PC-9 (cell line): ENCODE results near the gene CHSY1. TPM values are rescaled to one million over a fixed set of nuclear protein-coding genes. Genes with fewer than 3 reads are reported as not detected.
A peak's percentile ranks its signal among the peaks of the same experiment; 100 is the strongest.
"Not testable (repeated sequence)": the region's sequence is repeated elsewhere in the genome, so short reads cannot be mapped to it uniquely, and the experiment has no call there.

Experiments used
- BruUV-seq: library from RNA; stranded (reverse); fragments of 400-500 nt; replicated peaks from 2 replicates; lab custom pipeline; 2021; lab: Mats Ljungman, UMichigan
- CTCF ChIA-PET: fragments of 300-600 bp; sonication (Branson Sonifier 250); formaldehyde crosslinking; loops from one replicate; lab custom pipeline; 2022; ENCODE audit warnings: antibody characterized with exemption; lab: Charles Lee
- POLR2A ChIA-PET: fragments of 300-600 bp; sonication (Branson Sonifier 250); formaldehyde crosslinking; loops from one replicate; lab custom pipeline; 2022; ENCODE audit warnings: antibody characterized with exemption; ENCODE audit not compliant: unreplicated experiment; lab: Charles Lee
- DNase-seq, 2 experiments: peaks; one replicate each; pipeline versions ENCODE4 v3.0.0 to v3.0.0-alpha.2; 2015 to 2022; ENCODE audit warnings: mixed read lengths in 1 of 2
- H2AFZ ChIP-seq: fragments of 200-600 bp; sonication (generic); 2 replicates; pipeline ENCODE4 v1.8.1; 2017; ENCODE audit warnings: antibody characterized with exemption
- H3F3A ChIP-seq: fragments of 200-600 bp; sonication (generic); 2 replicates; pipeline ENCODE4 v1.8.1; 2017; ENCODE audit warnings: antibody characterized with exemption, mild to moderate bottlenecking, low read depth; ENCODE audit not compliant: insufficient read depth
- H3K27ac ChIP-seq: fragments of 200-600 bp; sonication (generic); 2 replicates; pipeline ENCODE4 v1.6.1; 2016; ENCODE audit warnings: mixed run types
- H3K27me3 ChIP-seq: fragments of 200-600 bp; sonication (generic); 2 replicates; pipeline ENCODE4 v1.6.1; 2016; ENCODE audit warnings: low read depth, mixed run types; ENCODE audit not compliant: insufficient read depth
- H3K36me3 ChIP-seq: fragments of 200-600 bp; sonication (generic); 2 replicates; pipeline ENCODE4 v1.6.1; 2016; ENCODE audit warnings: low read depth, mixed run types
- H3K4me1 ChIP-seq: fragments of 200-600 bp; sonication (generic); replicated peaks from 2 replicates; pipeline ENCODE4 v1.6.1; 2016; ENCODE audit warnings: mixed run types; ENCODE audit not compliant: insufficient read depth
- H3K4me2 ChIP-seq: fragments of 200-600 bp; sonication (generic); 2 replicates; pipeline ENCODE4 v1.6.1; 2017; ENCODE audit warnings: mixed run types
- H3K4me3 ChIP-seq: fragments of 200-600 bp; sonication (generic); 2 replicates; pipeline ENCODE4 v1.6.1; 2016; ENCODE audit warnings: mixed run types
- H3K79me2 ChIP-seq: fragments of 200-600 bp; sonication (generic); 2 replicates; pipeline ENCODE4 v1.6.1; 2017; ENCODE audit warnings: low read depth, mixed run types
- H3K9me2 ChIP-seq: fragments of 200-600 bp; sonication (generic); 2 replicates; pipeline ENCODE4 v1.8.1; 2017; ENCODE audit warnings: mild to moderate bottlenecking; ENCODE audit not compliant: insufficient read depth
- H3K9me3 ChIP-seq: fragments of 200-600 bp; sonication (generic); 2 replicates; pipeline ENCODE4 v1.8.1; 2016; ENCODE audit warnings: low read depth; ENCODE audit not compliant: insufficient read depth
- H4K20me1 ChIP-seq: fragments of 200-600 bp; sonication (generic); 2 replicates; pipeline ENCODE4 v1.8.1; 2017; ENCODE audit not compliant: insufficient read depth
- EZH2 ChIP-seq: fragments of 200-600 bp; sonication (generic); IDR thresholded peaks from 2 replicates; pipeline ENCODE4 v1.8.0; 2017; ENCODE audit warnings: antibody characterized with exemption, low read depth
- intact Hi-C: fragments of 100-400 bp; cut with micrococcal nuclease; formaldehyde crosslinking; loops from one replicate; pipeline ENCODE4 v1.10.0; 2022; ENCODE audit not compliant: unreplicated experiment
- total RNA-seq: library from RNA; stranded (reverse); gene quantifications from 2 replicates; pipeline ENCODE4 v1.2.3, GENCODE V29; 2021
- TF ChIP-seq, protein P1 (sequence below): fragments of 200-600 bp; sonication (generic); conservative IDR thresholded peaks from 2 replicates; pipeline ENCODE4 v1.6.1; 2017; ENCODE audit warnings: mixed run types, antibody characterized with exemption, mild to moderate bottlenecking, moderate library complexity

CHSY1 gene
- total RNA-seq, 1 experiment from 2014 or later = 10.7 TPM

GRCh38 chr15:101128221-101129015 is 123.4 kb downstream of the CHSY1 start:
- Histone ChIP-seq H3K4me3 (no peak overlapping the region), H3K4me2 (no peak overlapping the region), H3F3A (no peaks in the 10 kb centered on the region), H2AFZ (no peak overlapping the region), H3K27ac (no peak overlapping the region), H3K9me3 (no peaks in the 10 kb centered on the region), H3K36me3 (no peaks in the 10 kb centered on the region), H4K20me1 (no peaks in the 10 kb centered on the region), H3K9me2 (no peaks in the 10 kb centered on the region), H3K27me3 (no peaks in the 10 kb centered on the region), H3K4me1 (no peaks in the 10 kb centered on the region), H3K79me2 (no peaks in the 10 kb centered on the region)
- intact Hi-C loops = no loop called here
- ChIA-PET POLR2A (no interaction called here), CTCF (no interaction called here)
- TF ChIP-seq EZH2 = no peak
- TF ChIP-seq, protein P1, sequence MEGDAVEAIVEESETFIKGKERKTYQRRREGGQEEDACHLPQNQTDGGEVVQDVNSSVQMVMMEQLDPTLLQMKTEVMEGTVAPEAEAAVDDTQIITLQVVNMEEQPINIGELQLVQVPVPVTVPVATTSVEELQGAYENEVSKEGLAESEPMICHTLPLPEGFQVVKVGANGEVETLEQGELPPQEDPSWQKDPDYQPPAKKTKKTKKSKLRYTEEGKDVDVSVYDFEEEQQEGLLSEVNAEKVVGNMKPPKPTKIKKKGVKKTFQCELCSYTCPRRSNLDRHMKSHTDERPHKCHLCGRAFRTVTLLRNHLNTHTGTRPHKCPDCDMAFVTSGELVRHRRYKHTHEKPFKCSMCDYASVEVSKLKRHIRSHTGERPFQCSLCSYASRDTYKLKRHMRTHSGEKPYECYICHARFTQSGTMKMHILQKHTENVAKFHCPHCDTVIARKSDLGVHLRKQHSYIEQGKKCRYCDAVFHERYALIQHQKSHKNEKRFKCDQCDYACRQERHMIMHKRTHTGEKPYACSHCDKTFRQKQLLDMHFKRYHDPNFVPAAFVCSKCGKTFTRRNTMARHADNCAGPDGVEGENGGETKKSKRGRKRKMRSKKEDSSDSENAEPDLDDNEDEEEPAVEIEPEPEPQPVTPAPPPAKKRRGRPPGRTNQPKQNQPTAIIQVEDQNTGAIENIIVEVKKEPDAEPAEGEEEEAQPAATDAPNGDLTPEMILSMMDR = no peak
- DNase-seq = peak; percentile 17 to 45
- BruUV-seq = no TSS peak

DNA sequence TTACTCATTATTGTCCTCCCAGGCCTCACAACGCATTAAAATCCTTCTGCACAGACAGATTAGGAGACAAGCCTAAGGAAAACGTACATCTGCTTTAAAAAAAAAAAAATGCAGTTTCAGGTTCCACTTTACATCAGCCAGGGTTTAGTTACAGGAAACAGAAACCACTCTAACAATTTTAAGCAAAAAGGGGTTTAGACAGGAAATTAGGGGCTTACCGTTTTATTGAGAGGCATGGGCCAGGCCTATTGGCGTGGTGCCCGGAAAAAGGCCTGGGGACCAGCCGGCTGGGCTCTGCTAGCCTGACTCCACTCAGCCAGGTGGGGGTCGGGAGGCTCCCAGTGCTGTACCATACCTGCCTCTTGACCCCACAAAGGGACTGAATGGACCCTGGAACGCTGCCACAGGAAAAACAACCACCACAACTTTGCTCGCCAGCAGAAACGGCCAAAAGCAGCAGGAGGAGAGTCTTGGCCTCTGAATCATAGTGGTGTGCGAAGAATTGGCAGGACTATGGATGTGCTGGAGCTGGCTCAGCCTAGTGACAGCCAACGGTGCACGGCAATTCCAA is 124.3 kb downstream of the CHSY1 start:
- Histone ChIP-seq H3K4me3 (no peak overlapping the region), H3K9me2 (no peaks in the 10 kb centered on the region), H3K9me3 (no peaks in the 10 kb centered on the region), H4K20me1 (no peaks in the 10 kb centered on the region), H3K27ac (no peak overlapping the region), H3K79me2 (no peaks in the 10 kb centered on the region), H3F3A (no peaks in the 10 kb centered on the region), H3K4me2 (no peak overlapping the region), H3K4me1 (no peaks in the 10 kb centered on the region), H2AFZ (no peak overlapping the region), H3K36me3 (no peaks in the 10 kb centered on the region), H3K27me3 (no peaks in the 10 kb centered on the region)
- BruUV-seq = no TSS peak
- peak in 1 of 2 experiments; percentile 44 for DNase-seq
- intact Hi-C loops = no loop called here
- CTCF ChIA-PET = no interaction called here
- TF ChIP-seq EZH2 = no peak
- TF ChIP-seq, protein P1 = no peak
- POLR2A ChIA-PET = no interaction called here

DNA sequence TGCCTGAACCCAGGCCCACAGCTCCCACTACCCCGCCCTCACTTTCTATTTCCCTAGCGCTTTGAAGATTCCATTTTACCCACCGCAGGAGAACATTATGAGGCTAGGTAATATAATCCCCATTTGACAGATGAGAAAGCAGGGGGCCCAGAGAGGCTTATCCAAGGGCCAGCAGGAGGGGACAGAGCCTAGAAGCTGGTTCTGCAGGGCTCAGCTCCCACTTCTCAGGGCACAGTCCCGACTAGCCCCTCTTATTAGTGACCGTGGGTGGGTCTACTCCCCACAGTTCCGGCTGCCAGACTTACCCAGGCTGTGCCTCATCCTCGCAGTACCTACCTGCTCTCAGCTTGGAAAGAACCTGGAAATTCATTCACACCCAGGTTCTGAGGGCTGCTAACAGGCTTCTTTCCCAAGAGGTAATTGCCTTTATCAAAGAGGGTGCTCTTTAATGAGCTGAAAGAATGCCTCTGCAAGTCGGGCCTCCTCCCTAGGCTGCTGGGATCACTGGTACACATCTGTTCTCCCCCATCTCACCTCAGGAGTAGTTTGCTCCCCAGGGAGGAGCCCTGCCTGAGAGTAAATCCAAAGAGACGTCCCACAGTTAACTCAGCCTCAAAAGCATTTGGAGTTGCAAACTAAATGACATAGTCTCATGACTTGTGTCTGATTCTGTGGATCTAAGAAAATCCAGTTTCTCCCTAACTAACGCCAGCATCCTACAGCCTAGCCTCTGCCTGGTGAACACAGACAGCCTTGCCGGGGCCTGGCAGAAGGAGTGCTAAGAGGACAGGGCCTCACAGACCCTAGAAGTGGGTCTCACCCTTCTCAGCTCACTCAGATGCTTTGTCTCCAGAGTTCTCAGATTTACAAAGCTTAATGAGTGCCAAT is 125.0 kb downstream of the CHSY1 start:
- Histone ChIP-seq H3K9me2 (no peaks in the 10 kb centered on the region), H2AFZ (no peak overlapping the region), H3K4me3 (no peak overlapping the region), H3K36me3 (no peaks in the 10 kb centered on the region), H3F3A (no peaks in the 10 kb centered on the region), H4K20me1 (no peaks in the 10 kb centered on the region), H3K9me3 (no peaks in the 10 kb centered on the region), H3K4me1 (no peaks in the 10 kb centered on the region), H3K27ac (no peak overlapping the region), H3K79me2 (no peaks in the 10 kb centered on the region), H3K4me2 (no peak overlapping the region), H3K27me3 (no peaks in the 10 kb centered on the region)
- DNase-seq = no peak
- intact Hi-C loops = no loop called here
- BruUV-seq = no TSS peak
- TF ChIP-seq EZH2 = no peak
- TF ChIP-seq, protein P1 = no peak
- POLR2A ChIA-PET = no interaction called here
- CTCF ChIA-PET = no interaction called here

- POLR2A ChIA-PET, H3F3A ChIP-seq, H3K27me3 ChIP-seq, H3K4me3 ChIP-seq, H3K79me2 ChIP-seq, H3K9me3 ChIP-seq, H3K9me2 ChIP-seq, H3K27ac ChIP-seq, H3K4me1 ChIP-seq, H3K36me3 ChIP-seq, H4K20me1 ChIP-seq, CTCF ChIA-PET, DNase-seq, H2AFZ ChIP-seq, intact Hi-C loops, H3K4me2 ChIP-seq, BruUV-seq: not testable (repeated sequence)
These were observed 125.9 kb downstream of the CHSY1 start for GRCh38 chr15:101125881-101126428.
